Measurements from ENCODE around the gene WIPF2.
A peak's percentile ranks its signal among the peaks of the same experiment; 100 is the strongest.

Gene WIPF2

GRCh38 chr17:40316571-40317344 is 97.7 kb downstream of the WIPF2 start:
- DNase-seq, result no peak

GRCh38 chr17:40317345-40317873 is 98.3 kb downstream of the WIPF2 start:
- no peak for DNase-seq

- peak; percentile 82 for DNase-seq
Observed at GRCh38 chr17:40317880-40318829, 99.1 kb downstream of the WIPF2 start.

- no peak for DNase-seq
Observed at GRCh38 chr17:40318830-40319391, 99.8 kb downstream of the WIPF2 start.

- DNase-seq, result no peak
Observed at GRCh38 chr17:40319651-40320540, 100.8 kb downstream of the WIPF2 start.

- DNase-seq, result no peak
Observed at GRCh38 chr17:40320756-40321523, 101.8 kb downstream of the WIPF2 start.

GRCh38 chr17:40321524-40321929 is 102.4 kb downstream of the WIPF2 start:
- no peak for DNase-seq

GRCh38 chr17:40321961-40322357 is 102.9 kb downstream of the WIPF2 start:
- peak; percentile 16 for DNase-seq

GRCh38 chr17:40322358-40323315 is 103.5 kb downstream of the WIPF2 start:
- DNase-seq, result no peak

GRCh38 chr17:40323391-40324381 is 104.6 kb downstream of the WIPF2 start:
- DNase-seq, result no peak

- DNase-seq, result no peak
Observed at GRCh38 chr17:40325156-40326013, 106.3 kb downstream of the WIPF2 start.

- no peak for DNase-seq
Observed at GRCh38 chr17:40326014-40326831, 107.1 kb downstream of the WIPF2 start.

- DNase-seq, result no peak
Observed at GRCh38 chr17:40326832-40327199, 107.7 kb downstream of the WIPF2 start.

GRCh38 chr17:40327244-40327729 is 108.2 kb downstream of the WIPF2 start:
- no peak for DNase-seq

- no peak for DNase-seq
Observed at GRCh38 chr17:40327735-40328385, 108.8 kb downstream of the WIPF2 start.

GRCh38 chr17:40328386-40328766 is 109.3 kb downstream of the WIPF2 start:
- DNase-seq, result no peak
